Endothelial cell of umbilical vein (primary cell): ENCODE results near the gene TMEM51. TPM values are rescaled to one million over a fixed set of nuclear protein-coding genes. Genes with fewer than 3 reads are reported as not detected.

ENCODE experiments used
- BruUV-seq: library from RNA; stranded (reverse); fragments of 400-500 nt; replicated peaks from 2 replicates; lab custom pipeline; 2021; lab: Mats Ljungman, UMichigan
- CTCF ChIA-PET: fragments of 300-600, 350-600 bp; sonication (Branson Sonifier 250); formaldehyde crosslinking; loops from one replicate; lab custom pipeline; 2021; ENCODE audit warnings: antibody characterized with exemption, inconsistent platforms; lab: Charles Lee
- POLR2A ChIA-PET: fragments of 300-600, 350-600 bp; sonication (Branson Sonifier 250); formaldehyde crosslinking; loops from one replicate; lab custom pipeline; 2021; ENCODE audit warnings: antibody characterized with exemption, inconsistent platforms; lab: Charles Lee
- DNase-seq: peaks from one replicate; pipeline ENCODE4 v3.0.0-alpha.2; 2011; ENCODE audit warnings: low read depth, low spot score
- FAIRE-seq: peaks from 2 replicates; lab custom pipeline; 2011; peaks lifted over from hg19 to GRCh38; lab: Jason Lieb, UNC
- H2AFZ ChIP-seq: 2 replicates; pipeline ENCODE4 v1.6.0; 2012; ENCODE audit warnings: low read depth, low read length, control low read depth, inconsistent platforms
- H3K27ac ChIP-seq: 2 replicates; pipeline ENCODE4 v1.5.1; 2011; ENCODE audit warnings: low read depth, mild to moderate bottlenecking, control low read depth, low read length, moderate library complexity; ENCODE audit not compliant: insufficient read depth
- H3K27me3 ChIP-seq, 2 experiments: 2 replicates each; pipeline versions ENCODE4 v1.6.0 to v1.6.1; 2011; ENCODE audit warnings: low read length in 2 of 2, mixed read lengths in 1 of 2; ENCODE audit not compliant: control insufficient read depth in 2 of 2, insufficient read depth in 2 of 2
- H3K36me3 ChIP-seq, 2 experiments: 2 replicates in 1 of 2; 3 replicates in 1 of 2; pipeline ENCODE4 v1.5.1; 2011; ENCODE audit warnings: low read length in 2 of 2, mild to moderate bottlenecking in 1 of 2, moderate library complexity in 1 of 2; ENCODE audit not compliant: control insufficient read depth in 2 of 2, insufficient read depth in 2 of 2; ENCODE audit errors: extremely low read depth in 1 of 2
- H3K4me1 ChIP-seq: 3 replicates; pipeline ENCODE4 v1.5.1; 2011; ENCODE audit warnings: mild to moderate bottlenecking, low read length; ENCODE audit not compliant: control insufficient read depth, insufficient read depth; ENCODE audit errors: extremely low read depth
- H3K4me2 ChIP-seq: 2 replicates; pipeline ENCODE4 v1.6.1; 2011; ENCODE audit warnings: low read length, control low read depth, mixed read lengths; ENCODE audit not compliant: insufficient read depth
- H3K4me3 ChIP-seq, 3 experiments: fragments of 200-600 bp in 1 of 3; sonication (generic), shearing (Covaris generic) in 1 of 3; replicated peaks in 1 of 3; 2 replicates each; pipeline ENCODE4 v1.5.1; 2011 to 2016; ENCODE audit warnings: control low read depth in 3 of 3, low read length in 3 of 3, mild to moderate bottlenecking in 2 of 3, inconsistent platforms in 1 of 3, low read depth in 1 of 3, moderate library complexity in 1 of 3; ENCODE audit not compliant: insufficient read depth in 1 of 3
- H3K79me2 ChIP-seq: 2 replicates; pipeline ENCODE4 v1.6.0; 2012; ENCODE audit warnings: low read length, inconsistent platforms; ENCODE audit not compliant: control insufficient read depth, insufficient read depth
- H3K9ac ChIP-seq: replicated peaks from 2 replicates; pipeline ENCODE3; 2011; ENCODE audit warnings: low read length, control low read depth; ENCODE audit not compliant: insufficient read depth; ENCODE audit errors: extremely low read depth
- H3K9me1 ChIP-seq: replicated peaks from 3 replicates; pipeline ENCODE4 v1.6.0; 2011; ENCODE audit warnings: mild to moderate bottlenecking, low read length; ENCODE audit not compliant: control insufficient read depth, insufficient read depth; ENCODE audit errors: extremely low read depth
- H3K9me3 ChIP-seq: replicated peaks from 2 replicates; pipeline ENCODE4 v1.5.1; 2012; ENCODE audit warnings: low read length, inconsistent platforms; ENCODE audit not compliant: control insufficient read depth, insufficient read depth
- H4K20me1 ChIP-seq: replicated peaks from 2 replicates; pipeline ENCODE3; 2011; ENCODE audit warnings: mild to moderate bottlenecking, low read length; ENCODE audit not compliant: control insufficient read depth, insufficient read depth; ENCODE audit errors: extremely low read depth
- EZH2 ChIP-seq: IDR thresholded peaks from 2 replicates; pipeline ENCODE4 v1.6.1; 2012; ENCODE audit warnings: borderline replicate concordance, low read depth, mild to moderate bottlenecking, moderate library complexity, low read length, inconsistent platforms; ENCODE audit not compliant: severe bottlenecking
- FOS ChIP-seq: IDR thresholded peaks from 2 replicates; pipeline ENCODE4 v1.6.1; 2011; ENCODE audit warnings: mild to moderate bottlenecking, low read length, moderate library complexity, borderline replicate concordance; ENCODE audit not compliant: insufficient read depth
- GATA2 ChIP-seq: IDR thresholded peaks from 2 replicates; pipeline ENCODE4 v1.7.0; 2011; ENCODE audit warnings: low read depth, mild to moderate bottlenecking, moderate library complexity, mixed read lengths, low read length; ENCODE audit not compliant: insufficient read length, insufficient read depth
- JUN ChIP-seq: IDR thresholded peaks from 2 replicates; pipeline ENCODE4 v1.6.1; 2011; ENCODE audit warnings: borderline replicate concordance, low read depth; ENCODE audit not compliant: insufficient read length, insufficient read depth
- MYC ChIP-seq: IDR thresholded peaks from one replicate; pipeline ENCODE4 v1.6.1; 2011; ENCODE audit warnings: mild to moderate bottlenecking, low read depth, low read length
- POLR2A ChIP-seq: IDR thresholded peaks from 2 replicates; pipeline ENCODE4 v1.6.1; 2012; ENCODE audit warnings: low read depth, mild to moderate bottlenecking, control low read depth, low read length
- POLR2AphosphoS5 ChIP-seq: IDR thresholded peaks from 2 replicates; pipeline ENCODE4 v1.6.1; 2012; ENCODE audit warnings: low read depth, mild to moderate bottlenecking, control low read depth, low read length, moderate library complexity; ENCODE audit not compliant: insufficient read depth
- dilution Hi-C: fragments of 300-500 bp; cut with MboI; formaldehyde crosslinking; loops from one replicate; pipeline ENCODE4 v1.15.0; 2019; ENCODE audit warnings: low sequenced_read_pairs; ENCODE audit not compliant: extremely low pct_ligation_motif_present
- intact Hi-C: fragments of 100-400 bp; cut with micrococcal nuclease; formaldehyde crosslinking; loops from one replicate; pipeline ENCODE4 v1.10.0; 2022
- polyA plus RNA-seq, 4 experiments: library from polyadenylated mRNA; depleted of rRNA in 3 of 4; stranded (reverse) in 3 of 4; unstranded in 1 of 4; fragments of >200 nt; gene quantifications; 2 replicates each; pipeline versions ENCODE4 v1.2.1 to v1.2.3, GENCODE V29; 2011 to 2012; ENCODE audit warnings: missing spikeins in 1 of 4
- total RNA-seq: library from RNA; stranded (reverse); gene quantifications from 2 replicates; pipeline ENCODE4 v1.2.3, GENCODE V29; 2021
- TF ChIP-seq, protein P1 (sequence below), 2 donors: IDR thresholded peaks; 1 replicate in 1 of 2; 2 replicates in 1 of 2; pipeline ENCODE4 v1.5.1; 2011; ENCODE audit warnings: low read length in 2 of 2, mild to moderate bottlenecking in 2 of 2, moderate library complexity in 2 of 2, control low read depth in 1 of 2, inconsistent platforms in 1 of 2, low read depth in 1 of 2; ENCODE audit not compliant: insufficient read depth in 1 of 2; ENCODE audit errors: extremely low read depth in 1 of 2
- TF ChIP-seq, protein P2 (sequence below): IDR thresholded peaks from 2 replicates; pipeline ENCODE4 v1.6.1; 2011; ENCODE audit not compliant: insufficient read depth, insufficient read length

Gene TMEM51
- total and polyA plus RNA-seq, 2 donors (not counting 3 experiments of a cell fraction or from before 2014, with no cell fraction given), result 13.7 to 13.9 TPM

DNA sequence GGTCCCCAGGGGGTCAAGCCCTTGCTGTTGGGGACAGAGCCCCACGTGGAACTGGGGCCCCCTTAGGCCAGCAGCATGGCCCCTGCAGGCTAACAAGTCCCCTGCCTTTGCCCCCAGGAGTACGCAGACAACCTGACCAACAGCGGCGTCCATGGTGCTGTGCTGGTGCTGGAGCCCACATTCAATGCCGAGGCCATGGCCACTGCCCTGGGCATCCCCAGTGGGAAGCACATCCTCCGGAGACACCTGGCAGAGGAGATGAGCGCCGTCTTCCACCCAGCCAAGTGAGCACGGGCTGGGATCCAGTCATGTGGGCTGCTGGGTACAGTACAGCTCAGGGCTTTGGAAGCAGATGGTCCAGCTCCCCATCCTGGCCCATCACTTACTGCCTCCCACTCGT lies 49.6 kb upstream of the TMEM51 start:
- POLR2A ChIA-PET, result no interaction called here
- Histone ChIP-seq H3K36me3 (no peaks in the 10 kb centered on the region), H3K4me2 (no peak overlapping the region), H3K27me3 (no peaks in the 10 kb centered on the region), H3K9me3 (no peaks in the 10 kb centered on the region), H3K9ac (no peak overlapping the region), H3K4me1 (no peaks in the 10 kb centered on the region), H3K4me3 (no peak overlapping the region), H3K27ac (no peak overlapping the region), H3K79me2 (no peaks in the 10 kb centered on the region), H2AFZ (no peak overlapping the region), H3K9me1 (no peaks in the 10 kb centered on the region), H4K20me1 (no peaks in the 10 kb centered on the region)
- intact Hi-C loops (no loop called here), dilution Hi-C loops (no loop called here)
- BruUV-seq, result no TSS peak
- FAIRE-seq (no peak), DNase-seq (no peak)
- no peak for TF ChIP-seq GATA2
- no peak for TF ChIP-seq EZH2
- TF ChIP-seq, protein P1, sequence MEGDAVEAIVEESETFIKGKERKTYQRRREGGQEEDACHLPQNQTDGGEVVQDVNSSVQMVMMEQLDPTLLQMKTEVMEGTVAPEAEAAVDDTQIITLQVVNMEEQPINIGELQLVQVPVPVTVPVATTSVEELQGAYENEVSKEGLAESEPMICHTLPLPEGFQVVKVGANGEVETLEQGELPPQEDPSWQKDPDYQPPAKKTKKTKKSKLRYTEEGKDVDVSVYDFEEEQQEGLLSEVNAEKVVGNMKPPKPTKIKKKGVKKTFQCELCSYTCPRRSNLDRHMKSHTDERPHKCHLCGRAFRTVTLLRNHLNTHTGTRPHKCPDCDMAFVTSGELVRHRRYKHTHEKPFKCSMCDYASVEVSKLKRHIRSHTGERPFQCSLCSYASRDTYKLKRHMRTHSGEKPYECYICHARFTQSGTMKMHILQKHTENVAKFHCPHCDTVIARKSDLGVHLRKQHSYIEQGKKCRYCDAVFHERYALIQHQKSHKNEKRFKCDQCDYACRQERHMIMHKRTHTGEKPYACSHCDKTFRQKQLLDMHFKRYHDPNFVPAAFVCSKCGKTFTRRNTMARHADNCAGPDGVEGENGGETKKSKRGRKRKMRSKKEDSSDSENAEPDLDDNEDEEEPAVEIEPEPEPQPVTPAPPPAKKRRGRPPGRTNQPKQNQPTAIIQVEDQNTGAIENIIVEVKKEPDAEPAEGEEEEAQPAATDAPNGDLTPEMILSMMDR (IDR thresholded peaks at IDR 0.05; ENCODE audit: extremely low read depth in 1 of 2, insufficient read depth in 1 of 2, low read depth in 1 of 2, low read length in 2 of 2), result no peak
- TF ChIP-seq FOS, result no peak
- TF ChIP-seq POLR2A, result no peak
- TF ChIP-seq, protein P2, sequence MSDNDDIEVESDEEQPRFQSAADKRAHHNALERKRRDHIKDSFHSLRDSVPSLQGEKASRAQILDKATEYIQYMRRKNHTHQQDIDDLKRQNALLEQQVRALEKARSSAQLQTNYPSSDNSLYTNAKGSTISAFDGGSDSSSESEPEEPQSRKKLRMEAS, result no peak
- no peak for TF ChIP-seq POLR2AphosphoS5
- no peak for TF ChIP-seq MYC
- no peak for TF ChIP-seq JUN
- CTCF ChIA-PET, result no interaction called here
